ENCODE results near the gene BSCL2. TPM values are rescaled to one million over a fixed set of nuclear protein-coding genes. Genes with fewer than 3 reads are reported as not detected.

BSCL2 gene
- total RNA-seq, 4 donors from 2014 or later = 25.4 to 68.2 (median 45.1) TPM

GRCh38 chr11:62687508-62688396 is 19.5 kb downstream of the BSCL2 start:
- no peak for TF ChIP-seq CTCF (IDR thresholded peaks at IDR 0.05)
- TF ChIP-seq POLR2A (IDR thresholded peaks at IDR 0.05) = no peak
- WGBS, 2 donors = 35 to 38% methylated on average over 38 to 59 of the region's 74 CpGs
- intact Hi-C loops (cut with DNase I; ENCODE audit: low total_unique reads) = no loop called here
- DNase-seq (ENCODE audit: low spot score in 2 of 2) = no peak
- no peak overlapping the region for H3K4me3 ChIP-seq (ENCODE audit: low read depth, poor library complexity, severe bottlenecking)

- DNase-seq (ENCODE audit: low spot score in 2 of 2) = no peak
- intact Hi-C loops (cut with DNase I; ENCODE audit: low total_unique reads) = no loop called here
- 72 to 75% methylated on average over 7 of the region's 7 CpGs for WGBS, 2 donors
- no peak for TF ChIP-seq POLR2A (IDR thresholded peaks at IDR 0.05)
- no peak for TF ChIP-seq CTCF (IDR thresholded peaks at IDR 0.05)
- no peak overlapping the region for H3K4me3 ChIP-seq (ENCODE audit: low read depth, poor library complexity, severe bottlenecking)
Measured at GRCh38 chr11:62682518-62682917, 24.7 kb downstream of the BSCL2 start.

DNA sequence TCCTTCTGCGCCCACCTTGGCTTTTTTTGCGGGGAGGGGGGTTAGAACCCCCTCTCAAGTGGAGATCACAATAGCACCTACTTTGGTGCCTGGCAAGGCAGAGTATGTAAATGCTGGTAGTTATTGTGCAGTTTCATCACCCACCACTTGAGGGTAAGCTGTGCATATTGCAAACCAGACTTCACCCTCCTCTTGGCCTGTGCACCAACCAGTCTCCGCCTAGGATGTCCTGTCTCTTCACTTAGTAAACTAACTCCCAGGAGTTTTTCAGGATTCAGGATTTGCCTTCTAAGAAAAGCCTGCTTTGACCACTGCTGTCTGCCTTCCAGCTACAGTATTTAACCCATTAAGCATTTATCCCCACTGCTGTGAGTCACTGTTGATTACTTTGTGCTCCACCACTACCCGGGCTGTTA is 26.4 kb downstream of the BSCL2 start:
- intact Hi-C loops (cut with DNase I; ENCODE audit: low total_unique reads) = no loop called here
- TF ChIP-seq POLR2A (IDR thresholded peaks at IDR 0.05) = no peak
- TF ChIP-seq CTCF (IDR thresholded peaks at IDR 0.05) = no peak
- H3K4me3 ChIP-seq (ENCODE audit: low read depth, poor library complexity, severe bottlenecking) = no peak overlapping the region
- 27% methylated on average over 4 of the region's 4 CpGs for WGBS, 2 donors
- peak in 1 of 2 donors; percentile 71 for DNase-seq (ENCODE audit: low spot score in 2 of 2)

- TF ChIP-seq POLR2A (IDR thresholded peaks at IDR 0.05) (no peak), CTCF (IDR thresholded peaks at IDR 0.05) (no peak)
- peak within 1 kb of the TSS; percentile 78 for H3K4me3 ChIP-seq (ENCODE audit: low read depth, poor library complexity, severe bottlenecking)
- WGBS, 2 donors = 9 to 13% methylated on average over 18 to 35 of the region's 55 CpGs
- intact Hi-C loops (cut with DNase I; ENCODE audit: low total_unique reads) = no loop called here
- DNase-seq (ENCODE audit: low spot score in 2 of 2) = peak; percentile 92 to 98
Measured at GRCh38 chr11:62678770-62679696, 28.2 kb downstream of the BSCL2 start, which contains the start of gene UBXN1. TSS of gene UBXN1 (minus strand) at chr11:62679073. CDS start at chr11:62678923, 150 bp downstream.

GRCh38 chr11:62678433-62678769 is 28.8 kb downstream of the BSCL2 start:
- TF ChIP-seq CTCF (IDR thresholded peaks at IDR 0.05) (no peak), POLR2A (IDR thresholded peaks at IDR 0.05) (no peak)
- peak overlapping the region; percentile 78 for H3K4me3 ChIP-seq (ENCODE audit: low read depth, poor library complexity, severe bottlenecking)
- WGBS, 2 donors = 3 to 7% methylated on average over 13 to 16 of the region's 16 CpGs
- DNase-seq (ENCODE audit: low spot score in 2 of 2) = no peak
- intact Hi-C loops (cut with DNase I; ENCODE audit: low total_unique reads) = no loop called here
